Large intestine (tissue), 3 donors: ENCODE data around the gene KCTD15. TPM values are rescaled to one million over a fixed set of nuclear protein-coding genes. Genes with fewer than 3 reads are reported as not detected.
A peak's percentile ranks its signal among the peaks of the same experiment; 100 is the strongest.
"Not testable (repeated sequence)": the region's sequence is repeated elsewhere in the genome, so short reads cannot be mapped to it uniquely, and the experiment has no call there.

Source experiments
- DNase-seq, 2 donors: peaks; one replicate each; pipeline versions ENCODE4 v3.0.0 to v3.0.0-alpha.2; 2013
- H3K27ac ChIP-seq: one replicate; pipeline ENCODE4 v1.5.1; 2013; ENCODE audit warnings: low read length
- H3K27me3 ChIP-seq: 2 replicates; pipeline ENCODE4 v1.6.1; 2013; ENCODE audit warnings: low read length; ENCODE audit not compliant: control insufficient read depth, insufficient read depth
- H3K36me3 ChIP-seq: 2 replicates; pipeline ENCODE4 v1.6.1; 2013; ENCODE audit warnings: low read length; ENCODE audit not compliant: control insufficient read depth, insufficient read depth
- H3K4me1 ChIP-seq: one replicate; pipeline ENCODE4 v1.6.1; 2013; ENCODE audit warnings: low read length; ENCODE audit not compliant: control insufficient read depth, insufficient read depth
- H3K4me3 ChIP-seq: one replicate; pipeline ENCODE4 v1.5.1; 2013; ENCODE audit warnings: low read length
- H3K9me3 ChIP-seq: one replicate; pipeline ENCODE4 v1.6.1; 2013; ENCODE audit warnings: mild to moderate bottlenecking, low read depth, low read length, moderate library complexity; ENCODE audit not compliant: control insufficient read depth
- WGBS: methylation state at CpG from one replicate; pipeline ENCODE4 v1.1.5; 2013; ENCODE audit warnings: low lambda C conversion rate; ENCODE audit not compliant: insufficient coverage; 5-methylcytosine and 5-hydroxymethylcytosine counted together
- polyA plus RNA-seq: library from polyadenylated mRNA; unstranded; fragments of 120-200 nt; gene quantifications from one replicate; pipeline ENCODE4 v1.2.1, GENCODE V29; 2013

The KCTD15 gene
- polyA plus RNA-seq, 1 donor, result 28.1 TPM

- Histone ChIP-seq H3K9me3 (no peaks in the 10 kb centered on the region), H3K27me3 (no peaks in the 10 kb centered on the region), H3K4me3 (no peak overlapping the region), H3K36me3 (peaks cover 38% of the 10 kb centered on the region), H3K4me1 (no peaks in the 10 kb centered on the region), H3K27ac (no peak overlapping the region)
- DNase-seq, result no peak
- no CpG with 5 or more reads among the region's 28 CpGs for WGBS
Observed at GRCh38 chr19:33812388-33813330, 16.0 kb downstream of the KCTD15 start.

GRCh38 chr19:33813391-33814101 lies 16.9 kb downstream of the KCTD15 start:
- DNase-seq, result no peak
- H3K4me1 ChIP-seq, result no peaks in the 10 kb centered on the region
- H3K27me3 ChIP-seq, result no peaks in the 10 kb centered on the region
- no peak overlapping the region for H3K4me3 ChIP-seq
- H3K36me3 ChIP-seq, result peaks cover 31% of the 10 kb centered on the region
- no CpG with 5 or more reads among the region's 16 CpGs for WGBS
- no peak overlapping the region for H3K27ac ChIP-seq
- H3K9me3 ChIP-seq, result no peaks in the 10 kb centered on the region

- no peak for DNase-seq
- no peak overlapping the region for H3K4me3 ChIP-seq
- H3K36me3 ChIP-seq, result peaks cover 31% of the 10 kb centered on the region
- no CpG with 5 or more reads among the region's 21 CpGs for WGBS
- peaks cover 3% of the 10 kb centered on the region for H3K4me1 ChIP-seq
- H3K9me3 ChIP-seq, result no peaks in the 10 kb centered on the region
- no peak overlapping the region for H3K27ac ChIP-seq
- no peaks in the 10 kb centered on the region for H3K27me3 ChIP-seq
Observed at GRCh38 chr19:33814181-33815165, 17.8 kb downstream of the KCTD15 start.

GRCh38 chr19:33815380-33816340 lies 19.0 kb downstream of the KCTD15 start:
- H3K9me3 ChIP-seq, result no peaks in the 10 kb centered on the region
- peaks cover 7% of the 10 kb centered on the region for H3K4me1 ChIP-seq
- peaks cover 25% of the 10 kb centered on the region for H3K36me3 ChIP-seq
- H3K27ac ChIP-seq, result no peak overlapping the region
- WGBS, result no CpG with 5 or more reads among the region's 15 CpGs
- DNase-seq, result no peak
- H3K4me3 ChIP-seq, result no peak overlapping the region
- H3K27me3 ChIP-seq, result peaks cover 7% of the 10 kb centered on the region

- WGBS, result no CpG with 5 or more reads among the region's 4 CpGs
- Histone ChIP-seq H3K36me3 (peaks cover 5% of the 10 kb centered on the region), H3K27ac (no peak overlapping the region), H3K27me3 (peaks cover 10% of the 10 kb centered on the region), H3K4me1 (peaks cover 7% of the 10 kb centered on the region), H3K4me3 (no peak overlapping the region), H3K9me3 (no peaks in the 10 kb centered on the region)
- DNase-seq, result no peak
Observed at GRCh38 chr19:33818411-33818810, 21.7 kb downstream of the KCTD15 start.

- not testable (repeated sequence) for H3K4me1 ChIP-seq, H3K4me3 ChIP-seq, H3K36me3 ChIP-seq, DNase-seq, H3K9me3 ChIP-seq, H3K27ac ChIP-seq
- H3K27me3 ChIP-seq, result peaks cover 11% of the 10 kb centered on the region
- no CpG with 5 or more reads among the region's 7 CpGs for WGBS
Observed at GRCh38 chr19:33819078-33819477, 22.4 kb downstream of the KCTD15 start.

- peaks cover 7% of the 10 kb centered on the region for H3K4me1 ChIP-seq
- no peak for DNase-seq
- peak overlapping the region; percentile 35 for H3K4me3 ChIP-seq
- H3K9me3 ChIP-seq, result no peaks in the 10 kb centered on the region
- no peaks in the 10 kb centered on the region for H3K36me3 ChIP-seq
- H3K27ac ChIP-seq, result no peak overlapping the region
- H3K27me3 ChIP-seq, result peaks cover 11% of the 10 kb centered on the region
- no CpG with 5 or more reads among the region's 10 CpGs for WGBS
Observed at GRCh38 chr19:33819506-33819879, 22.8 kb downstream of the KCTD15 start.

- Histone ChIP-seq H3K4me1 (peaks cover 7% of the 10 kb centered on the region), H3K36me3 (no peaks in the 10 kb centered on the region), H3K4me3 (peak overlapping the region; percentile 35), H3K27ac (no peak overlapping the region), H3K9me3 (no peaks in the 10 kb centered on the region), H3K27me3 (peaks cover 11% of the 10 kb centered on the region)
- peak; percentile 51 to 83 for DNase-seq
- WGBS, result no CpG with 5 or more reads among the region's 61 CpGs
Observed at GRCh38 chr19:33819880-33820781, 23.5 kb downstream of the KCTD15 start.
